HEK293 (cell line): ENCODE measurements around the gene PLD6.

ENCODE experiments used
- ZFP3 ChIP-seq: fragments of 450-650 bp; formaldehyde crosslinking; IDR thresholded peaks from 2 replicates; pipeline ENCODE4 v1.5.1; 2016; ENCODE audit warnings: low read depth, missing biosample characterization, missing genetic modification characterization
- ZNF302 ChIP-seq: fragments of 450-650 bp; formaldehyde crosslinking; IDR thresholded peaks from 2 replicates; pipeline ENCODE4 v1.5.1; 2016; ENCODE audit warnings: missing biosample characterization, missing genetic modification characterization, low read depth
- ZNF549 ChIP-seq: fragments of 450-650 bp; IDR thresholded peaks from 2 replicates; pipeline ENCODE4 v1.5.1; 2018; ENCODE audit warnings: missing biosample characterization, missing genetic modification characterization, mild to moderate bottlenecking, inconsistent platforms, moderate library complexity
- ZSCAN16 ChIP-seq: fragments of 450-650 bp; formaldehyde crosslinking; IDR thresholded peaks from 2 replicates; pipeline ENCODE4 v1.5.1; 2016; ENCODE audit warnings: missing biosample characterization, missing genetic modification characterization
- TF ChIP-seq, protein P1 (sequence below): fragments of 450-650 bp; formaldehyde crosslinking; IDR thresholded peaks from 2 replicates; pipeline ENCODE4 v1.5.1; 2016; ENCODE audit warnings: missing biosample characterization, missing genetic modification characterization, low read depth
- TF ChIP-seq, protein P2 (sequence below): fragments of 450-650 bp; formaldehyde crosslinking; IDR thresholded peaks from 2 replicates; pipeline ENCODE4 v1.5.1; 2016; ENCODE audit warnings: missing biosample characterization, missing genetic modification characterization
- TF ChIP-seq, protein P3 (sequence below): fragments of 450-650 bp; formaldehyde crosslinking; IDR thresholded peaks from 2 replicates; pipeline ENCODE4 v1.5.1; 2016; ENCODE audit warnings: missing biosample characterization, missing genetic modification characterization
- TF ChIP-seq, protein P4 (sequence below): fragments of 450-650 bp; formaldehyde crosslinking; IDR thresholded peaks from 2 replicates; pipeline ENCODE4 v1.5.1; 2016; ENCODE audit warnings: missing biosample characterization, missing genetic modification characterization
- TF ChIP-seq, protein P5 (sequence below): fragments of 450-650 bp; formaldehyde crosslinking; IDR thresholded peaks from 2 replicates; pipeline ENCODE4 v1.5.1; 2016; ENCODE audit warnings: missing biosample characterization, missing genetic modification characterization

DNA sequence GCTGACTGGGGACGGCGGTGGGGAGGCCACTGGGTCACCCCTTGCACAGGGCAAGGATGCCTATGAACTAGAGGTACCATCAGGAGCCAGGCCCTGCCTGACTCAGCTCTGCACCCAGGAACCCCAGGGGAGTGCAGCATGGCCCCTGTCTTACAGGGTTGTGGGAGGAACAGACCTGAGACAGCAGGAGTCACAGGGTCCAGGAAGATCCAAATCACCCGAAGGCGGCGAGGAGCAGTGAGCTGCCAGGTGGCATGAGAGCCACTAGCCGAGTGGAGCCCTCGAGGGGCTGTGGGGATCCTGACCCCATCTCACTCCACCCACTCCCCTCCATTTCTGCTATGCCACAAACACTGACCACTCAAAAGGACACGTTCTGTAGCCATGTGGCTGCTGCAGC is 30.8 kb downstream of the PLD6 start:
- TF ChIP-seq, protein P1, sequence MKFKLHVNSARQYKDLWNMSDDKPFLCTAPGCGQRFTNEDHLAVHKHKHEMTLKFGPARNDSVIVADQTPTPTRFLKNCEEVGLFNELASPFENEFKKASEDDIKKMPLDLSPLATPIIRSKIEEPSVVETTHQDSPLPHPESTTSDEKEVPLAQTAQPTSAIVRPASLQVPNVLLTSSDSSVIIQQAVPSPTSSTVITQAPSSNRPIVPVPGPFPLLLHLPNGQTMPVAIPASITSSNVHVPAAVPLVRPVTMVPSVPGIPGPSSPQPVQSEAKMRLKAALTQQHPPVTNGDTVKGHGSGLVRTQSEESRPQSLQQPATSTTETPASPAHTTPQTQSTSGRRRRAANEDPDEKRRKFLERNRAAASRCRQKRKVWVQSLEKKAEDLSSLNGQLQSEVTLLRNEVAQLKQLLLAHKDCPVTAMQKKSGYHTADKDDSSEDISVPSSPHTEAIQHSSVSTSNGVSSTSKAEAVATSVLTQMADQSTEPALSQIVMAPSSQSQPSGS: no peak
- TF ChIP-seq, protein P2, sequence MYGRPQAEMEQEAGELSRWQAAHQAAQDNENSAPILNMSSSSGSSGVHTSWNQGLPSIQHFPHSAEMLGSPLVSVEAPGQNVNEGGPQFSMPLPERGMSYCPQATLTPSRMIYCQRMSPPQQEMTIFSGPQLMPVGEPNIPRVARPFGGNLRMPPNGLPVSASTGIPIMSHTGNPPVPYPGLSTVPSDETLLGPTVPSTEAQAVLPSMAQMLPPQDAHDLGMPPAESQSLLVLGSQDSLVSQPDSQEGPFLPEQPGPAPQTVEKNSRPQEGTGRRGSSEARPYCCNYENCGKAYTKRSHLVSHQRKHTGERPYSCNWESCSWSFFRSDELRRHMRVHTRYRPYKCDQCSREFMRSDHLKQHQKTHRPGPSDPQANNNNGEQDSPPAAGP (tag by site-specific recombination): no peak
- TF ChIP-seq ZFP3 (tag by site-specific recombination) (no peak), ZSCAN16 (tag by site-specific recombination) (no peak), ZNF302 (no peak), ZNF549 (tag by site-specific recombination) (no peak)
- TF ChIP-seq, protein P3, sequence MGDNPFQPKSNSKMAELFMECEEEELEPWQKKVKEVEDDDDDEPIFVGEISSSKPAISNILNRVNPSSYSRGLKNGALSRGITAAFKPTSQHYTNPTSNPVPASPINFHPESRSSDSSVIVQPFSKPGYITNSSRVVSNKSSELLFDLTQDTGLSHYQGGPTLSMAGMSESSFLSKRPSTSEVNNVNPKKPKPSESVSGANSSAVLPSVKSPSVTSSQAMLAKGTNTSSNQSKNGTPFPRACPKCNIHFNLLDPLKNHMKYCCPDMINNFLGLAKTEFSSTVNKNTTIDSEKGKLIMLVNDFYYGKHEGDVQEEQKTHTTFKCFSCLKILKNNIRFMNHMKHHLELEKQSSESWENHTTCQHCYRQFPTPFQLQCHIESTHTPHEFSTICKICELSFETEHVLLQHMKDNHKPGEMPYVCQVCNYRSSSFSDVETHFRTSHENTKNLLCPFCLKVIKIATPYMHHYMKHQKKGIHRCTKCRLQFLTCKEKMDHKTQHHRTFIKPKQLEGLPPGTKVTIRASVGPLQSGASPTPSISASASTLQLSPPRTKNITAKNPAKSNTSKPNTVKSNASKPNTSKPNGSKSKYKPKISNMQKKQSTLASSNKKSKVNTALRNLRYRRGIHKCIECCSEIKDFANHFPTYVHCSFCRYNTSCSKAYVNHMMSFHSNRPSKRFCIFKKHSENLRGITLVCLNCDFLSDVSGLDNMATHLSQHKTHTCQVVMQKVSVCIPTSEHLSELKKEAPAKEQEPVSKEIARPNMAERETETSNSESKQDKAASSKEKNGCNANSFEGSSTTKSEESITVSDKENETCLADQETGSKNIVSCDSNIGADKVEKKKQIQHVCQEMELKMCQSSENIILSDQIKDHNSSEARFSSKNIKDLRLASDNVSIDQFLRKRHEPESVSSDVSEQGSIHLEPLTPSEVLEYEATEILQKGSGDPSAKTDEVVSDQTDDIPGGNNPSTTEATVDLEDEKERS (tag by site-specific recombination): no peak
- TF ChIP-seq, protein P4, sequence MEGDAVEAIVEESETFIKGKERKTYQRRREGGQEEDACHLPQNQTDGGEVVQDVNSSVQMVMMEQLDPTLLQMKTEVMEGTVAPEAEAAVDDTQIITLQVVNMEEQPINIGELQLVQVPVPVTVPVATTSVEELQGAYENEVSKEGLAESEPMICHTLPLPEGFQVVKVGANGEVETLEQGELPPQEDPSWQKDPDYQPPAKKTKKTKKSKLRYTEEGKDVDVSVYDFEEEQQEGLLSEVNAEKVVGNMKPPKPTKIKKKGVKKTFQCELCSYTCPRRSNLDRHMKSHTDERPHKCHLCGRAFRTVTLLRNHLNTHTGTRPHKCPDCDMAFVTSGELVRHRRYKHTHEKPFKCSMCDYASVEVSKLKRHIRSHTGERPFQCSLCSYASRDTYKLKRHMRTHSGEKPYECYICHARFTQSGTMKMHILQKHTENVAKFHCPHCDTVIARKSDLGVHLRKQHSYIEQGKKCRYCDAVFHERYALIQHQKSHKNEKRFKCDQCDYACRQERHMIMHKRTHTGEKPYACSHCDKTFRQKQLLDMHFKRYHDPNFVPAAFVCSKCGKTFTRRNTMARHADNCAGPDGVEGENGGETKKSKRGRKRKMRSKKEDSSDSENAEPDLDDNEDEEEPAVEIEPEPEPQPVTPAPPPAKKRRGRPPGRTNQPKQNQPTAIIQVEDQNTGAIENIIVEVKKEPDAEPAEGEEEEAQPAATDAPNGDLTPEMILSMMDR (tag by site-specific recombination): no peak
- TF ChIP-seq, protein P5, sequence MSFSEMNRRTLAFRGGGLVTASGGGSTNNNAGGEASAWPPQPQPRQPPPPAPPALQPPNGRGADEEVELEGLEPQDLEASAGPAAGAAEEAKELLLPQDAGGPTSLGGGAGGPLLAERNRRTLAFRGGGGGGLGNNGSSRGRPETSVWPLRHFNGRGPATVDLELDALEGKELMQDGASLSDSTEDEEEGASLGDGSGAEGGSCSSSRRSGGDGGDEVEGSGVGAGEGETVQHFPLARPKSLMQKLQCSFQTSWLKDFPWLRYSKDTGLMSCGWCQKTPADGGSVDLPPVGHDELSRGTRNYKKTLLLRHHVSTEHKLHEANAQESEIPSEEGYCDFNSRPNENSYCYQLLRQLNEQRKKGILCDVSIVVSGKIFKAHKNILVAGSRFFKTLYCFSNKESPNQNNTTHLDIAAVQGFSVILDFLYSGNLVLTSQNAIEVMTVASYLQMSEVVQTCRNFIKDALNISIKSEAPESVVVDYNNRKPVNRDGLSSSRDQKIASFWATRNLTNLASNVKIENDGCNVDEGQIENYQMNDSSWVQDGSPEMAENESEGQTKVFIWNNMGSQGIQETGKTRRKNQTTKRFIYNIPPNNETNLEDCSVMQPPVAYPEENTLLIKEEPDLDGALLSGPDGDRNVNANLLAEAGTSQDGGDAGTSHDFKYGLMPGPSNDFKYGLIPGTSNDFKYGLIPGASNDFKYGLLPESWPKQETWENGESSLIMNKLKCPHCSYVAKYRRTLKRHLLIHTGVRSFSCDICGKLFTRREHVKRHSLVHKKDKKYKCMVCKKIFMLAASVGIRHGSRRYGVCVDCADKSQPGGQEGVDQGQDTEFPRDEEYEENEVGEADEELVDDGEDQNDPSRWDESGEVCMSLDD (tag by site-specific recombination): no peak
